Large intestine (tissue), 3 donors: ENCODE data around the gene ALOX5AP. TPM values are rescaled to one million over a fixed set of nuclear protein-coding genes. Genes with fewer than 3 reads are reported as not detected.

Source experiments
- DNase-seq, 2 donors: peaks; one replicate each; pipeline versions ENCODE4 v3.0.0 to v3.0.0-alpha.2; 2013
- H3K27ac ChIP-seq: one replicate; pipeline ENCODE4 v1.5.1; 2013; ENCODE audit warnings: low read length
- H3K27me3 ChIP-seq: 2 replicates; pipeline ENCODE4 v1.6.1; 2013; ENCODE audit warnings: low read length; ENCODE audit not compliant: control insufficient read depth, insufficient read depth
- H3K36me3 ChIP-seq: 2 replicates; pipeline ENCODE4 v1.6.1; 2013; ENCODE audit warnings: low read length; ENCODE audit not compliant: control insufficient read depth, insufficient read depth
- H3K4me1 ChIP-seq: one replicate; pipeline ENCODE4 v1.6.1; 2013; ENCODE audit warnings: low read length; ENCODE audit not compliant: control insufficient read depth, insufficient read depth
- H3K4me3 ChIP-seq: one replicate; pipeline ENCODE4 v1.5.1; 2013; ENCODE audit warnings: low read length
- H3K9me3 ChIP-seq: one replicate; pipeline ENCODE4 v1.6.1; 2013; ENCODE audit warnings: mild to moderate bottlenecking, low read depth, low read length, moderate library complexity; ENCODE audit not compliant: control insufficient read depth
- WGBS: methylation state at CpG from one replicate; pipeline ENCODE4 v1.1.5; 2013; ENCODE audit warnings: low lambda C conversion rate; ENCODE audit not compliant: insufficient coverage; 5-methylcytosine and 5-hydroxymethylcytosine counted together
- polyA plus RNA-seq: library from polyadenylated mRNA; unstranded; fragments of 120-200 nt; gene quantifications from one replicate; pipeline ENCODE4 v1.2.1, GENCODE V29; 2013

Gene ALOX5AP
- polyA plus RNA-seq, 1 donor: 7.0 TPM

DNA sequence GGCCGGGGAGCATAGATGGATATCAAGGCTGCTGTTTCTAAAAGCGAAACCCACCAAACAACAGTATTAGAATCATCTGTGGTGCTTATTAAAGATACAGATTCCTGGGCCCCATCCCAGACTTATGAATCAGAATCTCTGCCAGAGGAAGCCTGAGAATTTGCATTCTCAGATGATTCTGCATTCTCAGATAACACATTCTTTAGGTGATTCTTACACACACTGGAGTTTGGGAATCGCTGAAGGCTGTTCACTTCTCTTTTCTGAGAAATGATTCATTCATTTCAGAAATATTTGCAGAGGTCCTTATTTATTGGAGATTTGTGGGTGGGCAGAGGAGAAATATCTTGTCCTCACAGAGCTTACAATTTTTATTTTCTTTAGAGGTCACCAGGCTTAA, 24.4 kb downstream of the ALOX5AP start:
- Histone ChIP-seq H3K4me1 (no peaks in the 10 kb centered on the region), H3K36me3 (no peaks in the 10 kb centered on the region), H3K27ac (no peak overlapping the region), H3K4me3 (no peak overlapping the region), H3K9me3 (no peaks in the 10 kb centered on the region), H3K27me3 (no peaks in the 10 kb centered on the region)
- DNase-seq: no peak
- WGBS: no CpG with 5 or more reads among the region's 3 CpGs

DNA sequence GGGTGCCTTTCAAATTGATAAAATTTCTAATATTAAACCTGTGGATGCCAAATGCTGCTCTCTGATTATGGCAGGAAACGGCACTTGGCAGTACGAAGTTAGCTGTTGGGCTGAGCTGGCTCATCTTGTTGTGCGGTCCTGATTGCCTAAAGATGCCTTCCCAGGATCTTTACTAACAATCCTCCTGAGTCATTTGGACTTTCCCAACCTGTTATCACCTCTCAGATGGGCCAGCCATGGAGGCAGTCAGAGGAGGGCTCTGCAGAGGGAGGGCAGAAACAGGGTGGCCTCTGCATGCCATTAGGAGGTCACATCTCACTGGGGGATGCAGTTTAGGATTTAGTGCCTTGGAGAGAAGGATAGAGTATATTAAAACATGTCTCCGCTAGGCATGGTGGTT, 27.3 kb downstream of the ALOX5AP start:
- Histone ChIP-seq H3K4me1 (no peaks in the 10 kb centered on the region), H3K4me3 (no peak overlapping the region), H3K27ac (no peak overlapping the region), H3K36me3 (no peaks in the 10 kb centered on the region), H3K9me3 (peaks cover 4% of the 10 kb centered on the region), H3K27me3 (no peaks in the 10 kb centered on the region)
- no CpG with 5 or more reads among the region's 4 CpGs for WGBS
- DNase-seq: no peak

DNA sequence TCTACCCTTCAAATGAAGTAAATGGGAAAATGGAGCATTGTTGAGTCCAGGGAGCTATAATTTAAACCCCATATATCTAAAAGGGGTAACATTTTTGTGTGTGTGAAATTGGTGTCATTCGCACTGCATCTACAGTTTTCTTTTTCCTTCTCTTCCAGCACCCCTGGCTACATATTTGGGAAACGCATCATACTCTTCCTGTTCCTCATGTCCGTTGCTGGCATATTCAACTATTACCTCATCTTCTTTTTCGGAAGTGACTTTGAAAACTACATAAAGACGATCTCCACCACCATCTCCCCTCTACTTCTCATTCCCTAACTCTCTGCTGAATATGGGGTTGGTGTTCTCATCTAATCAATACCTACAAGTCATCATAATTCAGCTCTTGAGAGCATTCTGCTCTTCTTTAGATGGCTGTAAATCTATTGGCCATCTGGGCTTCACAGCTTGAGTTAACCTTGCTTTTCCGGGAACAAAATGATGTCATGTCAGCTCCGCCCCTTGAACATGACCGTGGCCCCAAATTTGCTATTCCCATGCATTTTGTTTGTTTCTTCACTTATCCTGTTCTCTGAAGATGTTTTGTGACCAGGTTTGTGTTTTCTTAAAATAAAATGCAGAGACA, 28.6 kb downstream of the ALOX5AP start:
- Histone ChIP-seq H3K27me3 (no peaks in the 10 kb centered on the region), H3K4me1 (no peaks in the 10 kb centered on the region), H3K27ac (no peak overlapping the region), H3K36me3 (no peaks in the 10 kb centered on the region), H3K4me3 (no peak overlapping the region), H3K9me3 (peaks cover 4% of the 10 kb centered on the region)
- no peak for DNase-seq
- WGBS: 96% methylated on average over 5 of the region's 8 CpGs

DNA sequence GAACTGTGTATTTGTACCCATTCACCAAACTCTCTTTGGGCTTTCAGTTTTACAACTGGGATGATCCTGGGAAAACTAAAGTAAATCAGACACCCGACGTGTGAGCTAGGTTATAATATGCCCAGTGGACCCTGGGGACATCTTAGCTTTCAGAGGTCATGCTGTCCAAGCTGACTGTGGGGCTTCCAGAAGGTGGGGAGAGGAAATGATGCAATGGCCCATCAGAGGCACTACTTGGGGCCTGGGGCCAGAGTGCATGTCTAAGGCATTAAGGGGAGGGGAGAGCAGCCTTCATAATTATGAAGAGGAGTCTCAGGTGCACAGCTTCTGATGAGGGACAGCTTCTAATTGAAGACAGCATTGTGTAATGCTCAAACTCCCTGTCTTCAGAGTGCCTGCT, 30.9 kb downstream of the ALOX5AP start:
- Histone ChIP-seq H3K36me3 (no peaks in the 10 kb centered on the region), H3K4me1 (no peaks in the 10 kb centered on the region), H3K27ac (no peak overlapping the region), H3K9me3 (peaks cover 4% of the 10 kb centered on the region), H3K27me3 (no peaks in the 10 kb centered on the region), H3K4me3 (no peak overlapping the region)
- peak in 1 of 2 donors; percentile 4 for DNase-seq
- no CpG with 5 or more reads among the region's 2 CpGs for whole genome bisulfite sequencing

DNA sequence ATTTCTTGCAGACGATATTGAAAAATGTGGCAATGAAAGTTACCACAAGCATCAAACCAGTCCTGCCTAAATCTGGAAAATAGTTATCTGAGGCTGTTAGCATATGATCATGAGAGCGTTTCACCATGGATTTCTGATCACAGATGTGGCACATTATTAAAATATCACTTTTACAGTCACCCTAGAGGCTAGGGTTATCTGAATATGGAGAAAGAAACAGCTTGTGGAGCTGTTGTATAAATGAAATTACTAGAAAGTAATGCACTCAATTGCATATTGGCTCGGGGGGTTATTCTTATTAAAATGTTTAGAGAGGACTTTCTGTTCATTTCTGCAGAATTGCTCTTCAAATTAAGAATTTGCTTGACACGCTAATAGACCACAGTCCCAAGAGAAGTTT, 35.6 kb downstream of the ALOX5AP start:
- WGBS: no CpG with 5 or more reads among the region's 4 CpGs
- DNase-seq: no peak
- Histone ChIP-seq H3K4me1 (no peaks in the 10 kb centered on the region), H3K27ac (no peak overlapping the region), H3K36me3 (no peaks in the 10 kb centered on the region), H3K27me3 (no peaks in the 10 kb centered on the region), H3K4me3 (no peak overlapping the region), H3K9me3 (peaks cover 4% of the 10 kb centered on the region)

DNA sequence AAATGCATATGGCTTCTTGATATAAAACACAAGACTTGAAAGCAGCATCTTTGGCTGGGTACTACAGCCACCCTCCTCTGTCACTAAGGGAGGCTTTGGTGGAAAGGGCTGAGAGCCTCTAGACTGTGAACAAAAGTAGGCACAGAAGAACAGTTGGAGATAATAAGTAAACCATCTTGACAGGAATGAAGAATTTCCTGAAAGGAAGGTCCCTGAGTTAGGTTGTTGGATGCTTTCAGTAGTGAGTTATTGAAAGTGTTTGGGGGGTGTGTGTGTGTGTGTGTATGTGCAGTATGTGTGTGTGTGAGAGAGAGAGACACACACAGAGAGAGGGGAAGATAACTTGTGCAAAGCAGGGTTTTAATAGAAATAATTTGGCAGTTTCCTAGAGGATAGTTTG, 38.2 kb downstream of the ALOX5AP start:
- no peak overlapping the region for H3K27ac ChIP-seq
- H3K9me3 ChIP-seq: no peaks in the 10 kb centered on the region
- H3K4me1 ChIP-seq: no peaks in the 10 kb centered on the region
- no peak for DNase-seq
- H3K36me3 ChIP-seq: no peaks in the 10 kb centered on the region
- H3K4me3 ChIP-seq: no peak overlapping the region
- no peaks in the 10 kb centered on the region for H3K27me3 ChIP-seq

DNA sequence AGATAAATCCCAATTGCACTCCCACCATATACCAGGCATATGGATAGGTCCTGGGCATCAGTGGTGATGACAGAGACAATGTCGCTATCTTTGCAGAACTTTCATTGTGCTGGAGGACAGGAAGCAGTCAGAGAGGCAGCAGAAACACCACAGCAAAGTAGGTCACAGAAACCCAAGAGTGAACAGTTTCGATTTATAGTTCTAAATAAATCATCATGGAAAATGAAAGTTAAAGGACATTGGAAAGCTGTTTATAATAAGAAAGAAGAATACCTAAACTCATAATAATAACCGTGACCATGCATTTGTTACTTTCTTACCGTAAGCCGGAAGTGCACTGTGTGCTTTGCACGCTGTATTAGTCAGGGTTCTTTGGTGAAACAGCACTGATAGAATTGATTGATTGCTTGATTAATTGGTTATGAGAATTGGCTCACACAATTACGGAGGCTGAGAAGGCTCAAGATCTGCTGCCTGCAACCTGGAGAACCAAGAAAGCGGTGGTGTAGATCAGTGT, 38.9 kb downstream of the ALOX5AP start:
- WGBS: 80% methylated on average over 1 of the region's 8 CpGs
- H3K27me3 ChIP-seq: no peaks in the 10 kb centered on the region
- H3K4me1 ChIP-seq: no peaks in the 10 kb centered on the region
- H3K36me3 ChIP-seq: no peaks in the 10 kb centered on the region
- H3K9me3 ChIP-seq: no peaks in the 10 kb centered on the region
- no peak overlapping the region for H3K27ac ChIP-seq
- DNase-seq: no peak
- no peak overlapping the region for H3K4me3 ChIP-seq

DNA sequence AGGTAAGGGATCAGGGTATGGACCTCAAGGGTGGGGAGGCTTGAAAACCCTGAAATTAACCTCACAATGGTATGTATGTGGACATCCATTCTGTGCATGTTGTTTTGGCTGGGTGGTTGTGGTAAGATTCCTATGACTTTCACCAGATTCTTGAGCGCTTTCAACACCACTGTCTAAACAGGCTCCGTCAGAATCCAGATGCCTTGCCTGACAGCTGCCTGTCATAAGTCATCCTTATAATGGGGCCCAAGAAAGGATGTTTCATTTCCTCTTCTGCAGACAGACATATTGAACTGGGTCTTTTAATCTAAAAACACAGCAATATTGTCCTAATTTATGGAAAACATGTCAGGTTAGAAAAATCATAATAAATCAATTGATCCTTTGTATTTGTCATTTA, 41.3 kb downstream of the ALOX5AP start:
- DNase-seq: no peak
- Histone ChIP-seq H3K27ac (no peak overlapping the region), H3K4me3 (no peak overlapping the region), H3K36me3 (no peaks in the 10 kb centered on the region), H3K4me1 (no peaks in the 10 kb centered on the region), H3K9me3 (no peaks in the 10 kb centered on the region), H3K27me3 (no peaks in the 10 kb centered on the region)
- WGBS: 100% methylated on average over 1 of the region's 2 CpGs

DNA sequence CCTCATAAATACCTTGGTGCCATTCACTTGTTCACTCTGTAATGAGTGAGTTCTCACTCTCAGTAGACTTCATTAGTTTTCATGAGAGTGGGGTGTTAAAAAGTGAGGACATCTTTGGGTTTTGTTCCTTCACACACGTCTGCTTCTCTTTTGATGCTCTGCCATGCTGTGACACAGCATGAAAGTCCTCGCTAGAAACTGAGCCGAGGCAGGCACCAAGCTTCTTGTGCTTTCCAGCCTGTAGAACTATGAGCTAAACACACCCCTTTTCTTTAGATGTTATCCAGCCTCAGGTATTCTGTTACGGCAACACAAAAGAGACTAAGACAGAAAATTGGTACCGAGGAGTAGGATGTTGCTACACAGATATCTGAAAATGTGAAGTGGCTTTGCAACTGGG, 43.7 kb downstream of the ALOX5AP start:
- no peaks in the 10 kb centered on the region for H3K27me3 ChIP-seq
- H3K4me1 ChIP-seq: no peaks in the 10 kb centered on the region
- H3K27ac ChIP-seq: no peak overlapping the region
- no peaks in the 10 kb centered on the region for H3K36me3 ChIP-seq
- H3K9me3 ChIP-seq: no peaks in the 10 kb centered on the region
- DNase-seq: no peak
- no CpG with 5 or more reads among the region's 5 CpGs for WGBS
- H3K4me3 ChIP-seq: no peak overlapping the region

DNA sequence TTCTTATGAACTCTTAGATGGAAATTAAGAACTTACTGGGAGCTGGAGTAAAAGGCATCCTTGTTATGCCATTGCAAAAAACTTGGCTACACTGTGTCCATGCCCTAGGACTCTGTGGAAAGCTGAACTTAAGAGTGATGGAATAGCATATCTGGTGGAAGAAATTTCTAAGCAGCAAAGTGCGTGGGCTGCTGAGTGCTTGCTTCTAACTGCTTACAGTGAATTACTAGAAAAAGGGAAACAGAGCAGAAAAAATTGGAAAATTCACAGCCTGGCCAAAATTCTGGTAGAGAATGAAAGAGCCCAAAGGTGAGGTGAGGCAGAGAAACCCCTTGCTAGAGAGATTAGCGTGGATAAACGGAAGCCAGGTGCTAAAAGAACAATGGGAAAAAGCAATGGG, 44.3 kb downstream of the ALOX5AP start:
- H3K36me3 ChIP-seq: no peaks in the 10 kb centered on the region
- H3K27me3 ChIP-seq: no peaks in the 10 kb centered on the region
- DNase-seq: no peak
- H3K9me3 ChIP-seq: no peaks in the 10 kb centered on the region
- H3K4me1 ChIP-seq: no peaks in the 10 kb centered on the region
- H3K4me3 ChIP-seq: no peak overlapping the region
- WGBS: 100% methylated on average over 1 of the region's 3 CpGs
- H3K27ac ChIP-seq: no peak overlapping the region

DNA sequence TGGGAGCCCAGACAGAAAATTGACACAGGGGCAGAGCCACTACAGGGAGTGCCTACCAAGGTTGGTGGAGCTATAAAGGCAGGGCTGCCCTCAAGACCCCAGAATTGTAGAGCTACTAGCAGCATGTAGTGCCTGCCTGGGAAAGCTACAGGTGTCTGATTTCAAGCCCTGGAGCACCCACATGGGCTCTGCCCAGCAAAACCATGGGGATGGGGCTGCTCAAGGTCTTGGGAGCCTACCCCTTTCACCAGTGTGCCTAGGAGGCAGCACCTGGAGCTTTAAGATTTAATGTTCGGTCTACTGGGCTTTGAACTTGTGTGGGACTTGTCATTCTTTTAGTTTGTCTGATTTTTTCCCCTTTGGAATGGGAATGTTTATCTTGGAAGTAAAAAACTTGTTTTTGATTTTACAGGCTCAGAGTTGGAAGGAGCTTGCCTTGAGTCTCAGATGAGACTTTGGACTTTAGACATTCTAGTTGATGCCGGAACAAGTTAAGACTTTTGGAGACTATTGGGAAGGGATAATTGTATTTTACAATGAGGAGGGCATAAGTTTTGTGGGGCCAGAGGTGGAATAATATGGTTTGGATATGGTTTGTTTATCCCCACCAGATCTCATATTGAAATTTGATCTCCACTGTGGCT, 45.1 kb downstream of the ALOX5AP start:
- H3K9me3 ChIP-seq: no peaks in the 10 kb centered on the region
- no CpG with 5 or more reads among the region's 2 CpGs for WGBS
- H3K27ac ChIP-seq: no peak overlapping the region
- no peaks in the 10 kb centered on the region for H3K4me1 ChIP-seq
- no peak overlapping the region for H3K4me3 ChIP-seq
- H3K36me3 ChIP-seq: no peaks in the 10 kb centered on the region
- no peaks in the 10 kb centered on the region for H3K27me3 ChIP-seq
- no peak for DNase-seq
